Naive B cell (primary cell): Measurements from ENCODE around the gene UBQLN3. TPM values are rescaled to one million over a fixed set of nuclear protein-coding genes. Genes with fewer than 3 reads are reported as not detected.

Experiments used
- ATAC-seq, 2 donors: fragments of 150-1000 bp; cut with Tn5 transposase; 2 replicates each; pipeline ENCODE4 v1.10.0; 2021; ENCODE audit warnings: low read depth in 2 of 2, mild to moderate bottlenecking in 2 of 2, moderate library complexity in 2 of 2
- DNase-seq: peaks from one replicate; pipeline ENCODE4 v3.0.0; 2022
- H3K27ac Mint-ChIP-seq, 6 donors: one replicate each; pipeline ENCODE4 v1.8.0; 2020 to 2022; ENCODE audit warnings: mild to moderate bottlenecking in 6 of 6, mixed read lengths in 6 of 6, moderate library complexity in 5 of 6, inconsistent platforms in 2 of 6
- H3K27me3 Mint-ChIP-seq, 3 donors: one replicate each; pipeline ENCODE4 v1.8.0; 2021 to 2022; ENCODE audit warnings: mixed read lengths in 3 of 3, mild to moderate bottlenecking in 1 of 3
- H3K36me3 Mint-ChIP-seq, 2 donors: one replicate each; pipeline ENCODE4 v1.8.0; 2020 to 2022; ENCODE audit warnings: mixed read lengths in 2 of 2, inconsistent platforms in 1 of 2, mild to moderate bottlenecking in 1 of 2
- H3K4me1 Mint-ChIP-seq, 3 donors: one replicate each; pipeline ENCODE4 v1.8.0; 2020 to 2022; ENCODE audit warnings: mixed read lengths in 3 of 3, inconsistent platforms in 1 of 3, mild to moderate bottlenecking in 1 of 3, moderate library complexity in 1 of 3
- H3K4me3 Mint-ChIP-seq, 8 donors: one replicate each; pipeline ENCODE4 v1.8.0; 2020 to 2022; ENCODE audit warnings: mild to moderate bottlenecking in 8 of 8, mixed read lengths in 8 of 8, moderate library complexity in 8 of 8, inconsistent platforms in 2 of 8
- H3K9me3 Mint-ChIP-seq, 7 donors: one replicate each; pipeline ENCODE4 v1.8.0; 2020 to 2022; ENCODE audit warnings: mixed read lengths in 7 of 7, mild to moderate bottlenecking in 5 of 7, inconsistent platforms in 2 of 7, moderate library complexity in 1 of 7
- polyA plus RNA-seq, 6 donors: library from polyadenylated mRNA; unstranded; fragments of 300-500 nt; fragmentation: Illumina TruSeq; gene quantifications; one replicate each; pipeline ENCODE4 v1.2.3, GENCODE V29; 2021; ENCODE audit warnings: low read depth in 6 of 6

The UBQLN3 gene
- polyA plus RNA-seq, 6 donors from 2014 or later: not detected

DNA sequence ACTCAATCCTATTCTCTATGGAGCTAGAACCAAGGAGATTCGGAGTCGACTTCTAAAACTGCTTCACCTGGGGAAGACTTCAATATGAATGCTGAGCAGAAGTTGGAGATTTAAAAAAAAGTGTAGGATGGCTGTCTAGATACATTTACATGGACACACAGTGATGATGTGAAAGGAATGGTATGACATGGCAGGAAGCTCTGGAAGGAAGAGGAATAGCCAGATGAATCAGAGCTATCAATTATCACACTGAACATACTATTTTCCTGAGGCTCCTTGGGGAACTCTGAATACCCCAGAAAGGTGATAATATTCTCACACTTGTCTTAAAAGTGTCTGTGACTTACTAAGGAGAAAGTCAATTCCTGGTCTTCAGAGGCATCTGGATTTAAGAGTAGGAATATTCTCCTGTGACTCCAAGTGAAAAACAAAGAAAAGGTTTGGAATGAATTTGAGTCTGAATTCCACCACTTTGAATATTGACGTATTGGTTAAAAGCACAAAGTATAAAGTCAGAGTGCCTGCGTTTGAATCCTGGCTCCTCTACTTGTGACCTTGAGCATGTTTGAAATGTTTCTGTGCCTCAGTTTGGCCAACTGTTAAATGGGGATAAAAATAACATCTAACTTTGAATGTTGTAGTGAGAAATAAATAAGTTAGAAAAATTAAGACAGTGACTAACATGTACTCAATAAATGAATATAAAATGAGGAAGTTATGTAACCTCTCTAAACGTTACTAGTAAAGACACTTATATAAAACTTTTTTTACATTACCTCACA lies 20.0 kb downstream of the UBQLN3 start:
- H3K27ac Mint-ChIP-seq: no peak overlapping the region
- ATAC-seq (no peak), DNase-seq (no peak)
- H3K4me1 Mint-ChIP-seq: no peaks in the 10 kb centered on the region
- H3K36me3 Mint-ChIP-seq: no peaks in the 10 kb centered on the region
- peaks cover 0 to 15% (median 5%) of the 10 kb centered on the region in 3 donors for H3K27me3 Mint-ChIP-seq
- no peaks in the 10 kb centered on the region for H3K9me3 Mint-ChIP-seq
- no peak overlapping the region for H3K4me3 Mint-ChIP-seq

- H3K27ac Mint-ChIP-seq: no peak overlapping the region
- H3K4me1 Mint-ChIP-seq: no peaks in the 10 kb centered on the region
- peaks cover 0 to 2% (median under 1%) of the 10 kb centered on the region in 7 donors for H3K9me3 Mint-ChIP-seq
- no peak for ATAC-seq
- no peak overlapping the region for H3K4me3 Mint-ChIP-seq
- no peak for DNase-seq
- H3K36me3 Mint-ChIP-seq: no peaks in the 10 kb centered on the region
- H3K27me3 Mint-ChIP-seq: peaks cover 2 to 8% (median 5%) of the 10 kb centered on the region in 3 donors
Measured at GRCh38 chr11:5488798-5489399, 20.9 kb downstream of the UBQLN3 start.

GRCh38 chr11:5488385-5488784 lies 21.4 kb downstream of the UBQLN3 start, which contains the start of gene OR52D1:
Gene OR52D1, plus strand, starts transcription at chr11:5488685. Its CDS starts 22 bp downstream, at chr11:5488707.
- no peaks in the 10 kb centered on the region for H3K36me3 Mint-ChIP-seq
- H3K27me3 Mint-ChIP-seq: peaks cover 5 to 7% (median 6%) of the 10 kb centered on the region in 3 donors
- no peak within 1 kb of the TSS for H3K4me3 Mint-ChIP-seq
- ATAC-seq: no peak
- DNase-seq: no peak
- H3K9me3 Mint-ChIP-seq: peaks cover 0 to 4% (median 1%) of the 10 kb centered on the region in 7 donors
- H3K27ac Mint-ChIP-seq: no peak within 1 kb of the TSS
- H3K4me1 Mint-ChIP-seq: no peaks in the 10 kb centered on the region

DNA sequence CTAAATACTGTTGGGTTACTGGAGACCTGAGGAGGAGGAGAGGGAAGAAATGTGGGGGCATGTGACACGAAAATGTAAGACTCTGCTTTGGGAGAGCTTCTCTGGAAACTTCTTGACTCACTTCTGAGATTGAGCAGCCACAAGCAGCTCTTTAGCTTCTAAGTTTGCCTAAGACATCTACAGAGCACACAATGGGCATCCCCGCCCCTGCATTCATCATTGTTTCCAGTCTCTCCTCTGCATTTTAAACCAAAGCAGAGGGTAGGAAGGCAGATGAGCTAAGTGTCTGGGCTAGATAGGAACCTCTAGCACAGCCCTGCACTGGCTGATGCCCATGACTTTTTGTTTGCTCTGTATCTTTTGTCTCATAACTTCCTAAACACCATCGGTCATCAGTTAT lies 23.3 kb downstream of the UBQLN3 start:
- ATAC-seq (no peak), DNase-seq (no peak)
- no peak overlapping the region for H3K27ac Mint-ChIP-seq
- H3K36me3 Mint-ChIP-seq: no peaks in the 10 kb centered on the region
- H3K9me3 Mint-ChIP-seq: peaks cover 0 to 4% (median 1%) of the 10 kb centered on the region in 7 donors
- H3K4me1 Mint-ChIP-seq: no peaks in the 10 kb centered on the region
- H3K27me3 Mint-ChIP-seq: peaks cover 5 to 6% (median 6%) of the 10 kb centered on the region in 3 donors
- peak overlapping the region in 1 of 8 donors; percentile 3 for H3K4me3 Mint-ChIP-seq

DNA sequence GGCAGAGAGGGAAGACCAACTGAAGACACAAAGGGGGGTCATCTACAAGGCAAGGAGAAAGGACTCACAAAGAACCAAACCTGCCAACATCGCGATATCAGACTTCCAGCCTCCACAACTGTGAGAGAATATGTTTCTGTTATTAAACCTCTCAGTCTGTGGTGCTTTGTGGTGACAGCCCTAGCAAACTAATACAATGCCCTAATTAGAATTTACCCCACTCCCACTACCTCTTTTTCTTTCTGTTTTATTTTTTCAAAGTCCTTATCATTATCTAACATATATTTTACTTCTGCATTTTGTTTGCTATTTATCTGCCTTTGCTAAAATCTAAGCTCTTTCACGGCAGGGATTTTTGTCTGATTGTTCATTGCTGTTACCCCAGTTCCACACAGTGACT lies 23.8 kb downstream of the UBQLN3 start:
- ATAC-seq: no peak
- H3K9me3 Mint-ChIP-seq: peaks cover 0 to 4% (median 1%) of the 10 kb centered on the region in 7 donors
- H3K36me3 Mint-ChIP-seq: no peaks in the 10 kb centered on the region
- H3K4me1 Mint-ChIP-seq: no peaks in the 10 kb centered on the region
- peaks cover under 1 to 6% (median 2%) of the 10 kb centered on the region in 3 donors for H3K27me3 Mint-ChIP-seq
- no peak for DNase-seq
- peak overlapping the region in 1 of 8 donors; percentile 3 for H3K4me3 Mint-ChIP-seq
- H3K27ac Mint-ChIP-seq: no peak overlapping the region

DNA sequence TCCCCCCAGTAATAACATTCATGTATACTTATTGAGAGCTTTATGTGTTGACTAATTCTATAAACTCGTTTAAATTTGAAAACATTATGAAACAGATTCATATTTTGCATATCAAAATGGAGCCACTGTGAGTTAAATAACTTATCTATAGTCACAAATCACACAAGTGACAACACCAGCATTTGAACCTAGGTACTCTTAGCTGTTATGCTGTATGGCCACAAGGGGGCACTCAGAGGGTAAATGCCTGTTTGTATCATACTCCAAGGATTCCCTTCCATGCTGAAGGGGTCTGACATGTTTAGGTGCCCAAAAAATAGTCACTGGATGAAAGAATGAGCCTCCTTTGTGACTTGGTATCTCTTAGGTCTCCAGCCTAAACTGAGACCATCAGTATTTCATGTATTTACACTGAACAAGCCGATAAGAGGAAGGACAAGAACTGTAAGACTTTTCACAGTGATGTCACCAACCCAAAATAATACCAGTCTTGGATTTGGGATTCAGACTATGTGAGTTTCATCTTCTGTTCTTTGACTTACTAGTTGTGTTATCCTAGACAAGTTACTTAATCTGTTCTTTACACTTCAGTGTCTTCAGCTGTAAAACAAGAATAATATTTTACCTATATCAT lies 33.5 kb downstream of the UBQLN3 start:
- Mint-ChIP-seq H3K9me3 (peaks cover 0 to 2% (median 0%) of the 10 kb centered on the region in 7 donors), H3K27me3 (peaks cover 11 to 26% (median 14%) of the 10 kb centered on the region in 3 donors), H3K4me3 (no peak overlapping the region), H3K27ac (no peak overlapping the region), H3K36me3 (no peaks in the 10 kb centered on the region), H3K4me1 (no peaks in the 10 kb centered on the region)
- peak; percentile 32 for DNase-seq
- peak in 1 of 2 donors; percentile 27 for ATAC-seq

GRCh38 chr11:5473921-5474320 lies 35.8 kb downstream of the UBQLN3 start:
- ATAC-seq: no peak

DNA sequence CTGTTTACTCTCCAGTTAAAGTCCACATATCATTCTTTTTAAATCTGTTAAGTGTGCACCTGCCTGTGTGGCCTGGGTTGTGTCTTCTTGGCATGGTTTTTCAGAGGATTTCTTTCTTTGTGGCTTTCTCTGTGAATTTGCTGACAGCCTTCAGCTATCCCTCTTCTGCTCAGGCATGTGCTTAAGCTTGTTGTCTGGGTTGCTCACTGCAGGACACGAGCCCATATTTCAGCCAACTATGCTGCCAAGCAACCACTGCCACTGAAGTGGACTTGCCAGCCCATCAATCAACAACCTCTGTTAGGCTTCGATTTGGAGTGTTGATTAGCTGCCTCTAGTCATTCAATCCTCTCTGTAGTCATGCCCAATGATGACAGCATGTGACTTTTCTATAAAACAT lies 42.2 kb downstream of the UBQLN3 start:
- Mint-ChIP-seq H3K9me3 (peaks cover 0 to 3% (median 0%) of the 10 kb centered on the region in 7 donors), H3K4me3 (no peak overlapping the region), H3K4me1 (no peaks in the 10 kb centered on the region), H3K27ac (no peak overlapping the region), H3K27me3 (peaks cover 17 to 22% (median 20%) of the 10 kb centered on the region in 3 donors), H3K36me3 (no peaks in the 10 kb centered on the region)
- DNase-seq: no peak
- no peak for ATAC-seq

More at GRCh38 chr11:5473921-5474320, 35.8 kb downstream of the UBQLN3 start:
- H3K4me3 Mint-ChIP-seq: no peak overlapping the region
- peaks cover 21 to 39% (median 24%) of the 10 kb centered on the region in 3 donors for H3K27me3 Mint-ChIP-seq
- H3K27ac Mint-ChIP-seq: no peak overlapping the region
- H3K9me3 Mint-ChIP-seq: no peaks in the 10 kb centered on the region
- no peaks in the 10 kb centered on the region for H3K36me3 Mint-ChIP-seq
- no peak for DNase-seq
- no peaks in the 10 kb centered on the region for H3K4me1 Mint-ChIP-seq

GRCh38 chr11:5460983-5461621 lies 48.7 kb downstream of the UBQLN3 start:
- ATAC-seq (no peak), DNase-seq (no peak)
- Mint-ChIP-seq H3K4me1 (no peaks in the 10 kb centered on the region), H3K27ac (no peak overlapping the region), H3K36me3 (peaks cover 0 to 4% of the 10 kb centered on the region in 2 donors), H3K4me3 (no peak overlapping the region), H3K27me3 (peaks cover 3 to 18% (median 13%) of the 10 kb centered on the region in 3 donors), H3K9me3 (peaks cover 0 to 12% (median 6%) of the 10 kb centered on the region in 7 donors)

Other genes with a start within 250 kb of the UBQLN3 start
- gene HBE1, start 240.0 kb downstream of the UBQLN3 start, polyA plus RNA-seq: not detected
- gene OR51B4, start 208.0 kb downstream of the UBQLN3 start, polyA plus RNA-seq: not detected
- not detected for gene OR51B2, start 185.7 kb downstream of the UBQLN3 start, polyA plus RNA-seq
- not detected for gene OR51B5, start 166.4 kb downstream of the UBQLN3 start, polyA plus RNA-seq
- not detected for gene OR51B6, start 158.4 kb downstream of the UBQLN3 start, polyA plus RNA-seq
- not detected for gene OR51M1, start 126.1 kb downstream of the UBQLN3 start, polyA plus RNA-seq
- not detected for gene OR51Q1, start 87.8 kb downstream of the UBQLN3 start, polyA plus RNA-seq
- gene OR51I1, start 68.4 kb downstream of the UBQLN3 start, polyA plus RNA-seq: not detected
- gene OR51I2, start 60.6 kb downstream of the UBQLN3 start, polyA plus RNA-seq: not detected
- not detected for gene OR52D1, start 21.3 kb downstream of the UBQLN3 start, polyA plus RNA-seq
- under 1 TPM in 1 of 6 donors, not detected in 5; 0.39 TPM for gene UBQLNL, start 6.7 kb upstream of the UBQLN3 start, polyA plus RNA-seq
- not detected for gene OR52H1, start 38.6 kb upstream of the UBQLN3 start, polyA plus RNA-seq
- under 1 TPM in 1 of 6 donors, not detected in 5; 0.33 TPM for gene OR52B6, start 70.9 kb upstream of the UBQLN3 start, polyA plus RNA-seq
- gene TRIM6, start 86.7 kb upstream of the UBQLN3 start, polyA plus RNA-seq: under 1 TPM in 1 of 6 donors, not detected in 5; 0.22 TPM
- 10 to 100 TPM; 25.3 to 58.5 (median 30.8) TPM for gene TRIM34, start 115.0 kb upstream of the UBQLN3 start, polyA plus RNA-seq
- gene TRIM5, start 175.1 kb upstream of the UBQLN3 start, polyA plus RNA-seq: 10 to 100 TPM in 1 of 6 donors, 1 to 10 TPM in 5; 5.0 to 10.2 (median 7.9) TPM
- gene TRIM22, start 179.8 kb upstream of the UBQLN3 start, polyA plus RNA-seq: 100 to 1,000 TPM; 178 to 300 (median 241) TPM
- gene OR56B1, start 226.5 kb upstream of the UBQLN3 start, polyA plus RNA-seq: under 1 TPM in 5 of 6 donors, not detected in 1; 0.16 to 0.32 (median 0.18) TPM
- gene OR52N4, start 244.3 kb upstream of the UBQLN3 start, polyA plus RNA-seq: 1 to 10 TPM in 2 of 6 donors, under 1 TPM in 2, not detected in 2; 0.49 to 1.1 (median 0.87) TPM